SK-N-SH treated with all-trans-retinoic acid at 6 μM for 48 hours (cell line): ENCODE data around the gene MIB2.

Experiments used
- ATAC-seq: fragments of 200-7000 bp; cut with Tn5 transposase; 3 replicates; pipeline ENCODE4 v1.9.1; 2020; ENCODE audit warnings: mild to moderate bottlenecking, moderate library complexity
- BACH2 ChIP-seq: fragments of 250-450 bp; sonication (Bioruptor Pico); IDR thresholded peaks from 2 replicates; pipeline ENCODE4 v1.9.0; 2021; ENCODE audit warnings: mild to moderate bottlenecking, borderline replicate concordance
- CSDC2 ChIP-seq: fragments of 250-450 bp; sonication (Bioruptor Pico); IDR thresholded peaks from 2 replicates; pipeline ENCODE4 v1.5.0; 2020; ENCODE audit warnings: mild to moderate bottlenecking, moderate library complexity
- ESRRG ChIP-seq: fragments of 250-450 bp; sonication (Bioruptor Pico); IDR thresholded peaks from 2 replicates; pipeline ENCODE4 v1.6.1; 2021; ENCODE audit warnings: mild to moderate bottlenecking
- GLIS3 ChIP-seq: fragments of 250-450 bp; sonication (Bioruptor Pico); IDR thresholded peaks from 2 replicates; pipeline ENCODE4 v1.5.0; 2020; ENCODE audit warnings: mild to moderate bottlenecking, moderate library complexity
- ISL1 ChIP-seq: fragments of 250-450 bp; sonication (Bioruptor Pico); IDR thresholded peaks from 2 replicates; pipeline ENCODE4 v2.1.2; 2022; ENCODE audit warnings: mild to moderate bottlenecking, moderate library complexity
- OSR1 ChIP-seq: fragments of 250-450 bp; sonication (Bioruptor Pico); IDR thresholded peaks from 2 replicates; pipeline ENCODE4 v1.8.0; 2022; ENCODE audit warnings: moderate library complexity, mild to moderate bottlenecking, inconsistent platforms
- PPARA ChIP-seq: fragments of 250-450 bp; sonication (Bioruptor Pico); IDR thresholded peaks from 2 replicates; pipeline ENCODE4 v1.5.0; 2020; ENCODE audit warnings: mild to moderate bottlenecking, borderline replicate concordance
- RARB ChIP-seq: fragments of 250-450 bp; sonication (Bioruptor Pico); IDR thresholded peaks from 2 replicates; pipeline ENCODE4 v1.8.0; 2021; ENCODE audit warnings: mild to moderate bottlenecking, moderate library complexity
- TCF4 ChIP-seq: fragments of 250-450 bp; sonication (Bioruptor Pico); IDR thresholded peaks from 2 replicates; pipeline ENCODE4 v1.8.0; 2021; ENCODE audit warnings: mild to moderate bottlenecking, moderate library complexity, borderline replicate concordance
- ZC3H10 ChIP-seq: fragments of 250-450 bp; sonication (Bioruptor Pico); IDR thresholded peaks from 2 replicates; pipeline ENCODE4 v1.5.1; 2021; ENCODE audit warnings: mild to moderate bottlenecking, moderate library complexity
- ZFP3 ChIP-seq: fragments of 250-450 bp; sonication (Bioruptor Pico); IDR thresholded peaks from 2 replicates; pipeline ENCODE4 v1.5.0; 2020; ENCODE audit warnings: mild to moderate bottlenecking, moderate library complexity
- ZFP30 ChIP-seq: fragments of 450-650 bp; formaldehyde crosslinking; IDR thresholded peaks from 2 replicates; pipeline ENCODE4 v1.5.0; 2022; ENCODE audit warnings: mild to moderate bottlenecking, moderate library complexity
- ZNF565 ChIP-seq: fragments of 450-650 bp; formaldehyde crosslinking; conservative IDR thresholded peaks from 2 replicates; pipeline ENCODE4 v1.5.0; 2020; ENCODE audit warnings: low read depth, mild to moderate bottlenecking, moderate library complexity
- TF ChIP-seq, protein P1 (sequence below): fragments of 250-450 bp; sonication (Bioruptor Pico); IDR thresholded peaks from 2 replicates; pipeline ENCODE4 v1.5.1; 2021; ENCODE audit warnings: mild to moderate bottlenecking, moderate library complexity
- TF ChIP-seq, protein P2 (sequence below): fragments of 250-450 bp; sonication (Bioruptor Pico); IDR thresholded peaks from 2 replicates; pipeline ENCODE4 v1.8.0; 2021; ENCODE audit warnings: low read depth, mild to moderate bottlenecking, moderate library complexity, borderline replicate concordance
- TF ChIP-seq, protein P3 (sequence below): fragments of 250-450 bp; sonication (Bioruptor Pico); IDR thresholded peaks from 2 replicates; pipeline ENCODE4 v1.8.0; 2020; ENCODE audit warnings: mild to moderate bottlenecking, moderate library complexity, borderline replicate concordance
- TF ChIP-seq, protein P4 (sequence below): fragments of 250-450 bp; sonication (Bioruptor Pico); IDR thresholded peaks from 2 replicates; pipeline ENCODE4 v1.5.0; 2020; ENCODE audit warnings: mild to moderate bottlenecking, moderate library complexity
- TF ChIP-seq, protein P5 (sequence below): fragments of 250-450 bp; sonication (Bioruptor Pico); IDR thresholded peaks from 2 replicates; pipeline ENCODE4 v1.5.1; 2020; ENCODE audit warnings: low read depth, mild to moderate bottlenecking, moderate library complexity

MIB2 gene

DNA sequence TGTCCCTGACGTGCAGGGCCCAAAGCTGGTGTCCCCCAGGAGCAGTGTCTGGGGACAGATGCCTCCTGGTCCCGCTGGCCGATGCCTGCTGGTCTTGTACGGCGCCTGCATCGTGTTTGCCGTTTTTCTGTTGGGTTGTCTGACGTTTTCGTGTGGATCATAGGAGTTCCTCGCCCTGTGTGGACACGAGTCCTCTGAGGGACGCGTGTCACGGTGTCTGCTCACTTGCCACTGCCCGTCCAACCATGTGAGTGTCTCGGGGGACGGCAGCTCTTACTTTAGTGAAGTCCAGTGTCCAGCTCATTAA lies 7.4 kb downstream of the MIB2 start:
- ATAC-seq, result no peak

DNA sequence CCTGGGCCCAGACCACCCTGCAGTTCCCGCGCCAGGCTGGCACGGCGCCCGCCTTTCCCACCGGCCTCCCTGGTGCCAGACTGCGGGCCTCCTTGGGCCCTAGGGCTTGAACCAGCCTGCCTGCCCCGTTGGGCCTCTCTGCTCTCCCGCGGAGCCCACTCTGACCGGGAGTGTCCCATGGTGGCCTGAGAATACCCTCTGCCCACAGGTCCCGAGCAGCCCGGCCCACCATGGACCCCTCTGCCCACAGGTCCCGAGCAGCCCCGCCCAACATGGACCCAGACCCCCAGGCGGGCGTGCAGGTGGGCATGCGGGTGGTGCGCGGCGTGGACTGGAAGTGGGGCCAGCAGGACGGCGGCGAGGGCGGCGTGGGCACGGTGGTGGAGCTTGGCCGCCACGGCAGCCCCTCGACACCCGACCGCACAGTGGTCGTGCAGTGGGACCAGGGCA lies 7.9 kb downstream of the MIB2 start:
- ATAC-seq, result no peak
- TF ChIP-seq ZC3H10 (CRISPR knock-in tag) (no peak), PPARA (CRISPR knock-in tag) (no peak), ZFP30 (CRISPR knock-in tag) (no peak), TCF4 (CRISPR knock-in tag) (no peak)
- TF ChIP-seq, protein P1, sequence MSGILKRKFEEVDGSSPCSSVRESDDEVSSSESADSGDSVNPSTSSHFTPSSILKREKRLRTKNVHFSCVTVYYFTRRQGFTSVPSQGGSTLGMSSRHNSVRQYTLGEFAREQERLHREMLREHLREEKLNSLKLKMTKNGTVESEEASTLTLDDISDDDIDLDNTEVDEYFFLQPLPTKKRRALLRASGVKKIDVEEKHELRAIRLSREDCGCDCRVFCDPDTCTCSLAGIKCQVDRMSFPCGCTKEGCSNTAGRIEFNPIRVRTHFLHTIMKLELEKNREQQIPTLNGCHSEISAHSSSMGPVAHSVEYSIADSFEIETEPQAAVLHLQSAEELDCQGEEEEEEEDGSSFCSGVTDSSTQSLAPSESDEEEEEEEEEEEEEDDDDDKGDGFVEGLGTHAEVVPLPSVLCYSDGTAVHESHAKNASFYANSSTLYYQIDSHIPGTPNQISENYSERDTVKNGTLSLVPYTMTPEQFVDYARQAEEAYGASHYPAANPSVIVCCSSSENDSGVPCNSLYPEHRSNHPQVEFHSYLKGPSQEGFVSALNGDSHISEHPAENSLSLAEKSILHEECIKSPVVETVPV (CRISPR knock-in tag), result no peak
- TF ChIP-seq, all 23 proteins: peak for 0

More for the DNA sequence above, 7.4 kb downstream of the MIB2 start:
- TF ChIP-seq PPARA (CRISPR knock-in tag), result no peak
- no peak for TF ChIP-seq RARB
- no peak for TF ChIP-seq BACH2
- no peak for TF ChIP-seq ZFP3 (CRISPR knock-in tag)
- no peak for TF ChIP-seq ESRRG (CRISPR knock-in tag)
- TF ChIP-seq, protein P2, sequence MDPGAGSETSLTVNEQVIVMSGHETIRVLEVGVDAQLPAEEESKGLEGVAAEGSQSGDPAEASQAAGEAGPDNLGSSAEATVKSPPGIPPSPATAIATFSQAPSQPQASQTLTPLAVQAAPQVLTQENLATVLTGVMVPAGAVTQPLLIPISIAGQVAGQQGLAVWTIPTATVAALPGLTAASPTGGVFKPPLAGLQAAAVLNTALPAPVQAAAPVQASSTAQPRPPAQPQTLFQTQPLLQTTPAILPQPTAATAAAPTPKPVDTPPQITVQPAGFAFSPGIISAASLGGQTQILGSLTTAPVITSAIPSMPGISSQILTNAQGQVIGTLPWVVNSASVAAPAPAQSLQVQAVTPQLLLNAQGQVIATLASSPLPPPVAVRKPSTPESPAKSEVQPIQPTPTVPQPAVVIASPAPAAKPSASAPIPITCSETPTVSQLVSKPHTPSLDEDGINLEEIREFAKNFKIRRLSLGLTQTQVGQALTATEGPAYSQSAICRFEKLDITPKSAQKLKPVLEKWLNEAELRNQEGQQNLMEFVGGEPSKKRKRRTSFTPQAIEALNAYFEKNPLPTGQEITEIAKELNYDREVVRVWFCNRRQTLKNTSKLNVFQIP (CRISPR knock-in tag), result no peak
- TF ChIP-seq, protein P1 (CRISPR knock-in tag), result no peak
- TF ChIP-seq, protein P3, sequence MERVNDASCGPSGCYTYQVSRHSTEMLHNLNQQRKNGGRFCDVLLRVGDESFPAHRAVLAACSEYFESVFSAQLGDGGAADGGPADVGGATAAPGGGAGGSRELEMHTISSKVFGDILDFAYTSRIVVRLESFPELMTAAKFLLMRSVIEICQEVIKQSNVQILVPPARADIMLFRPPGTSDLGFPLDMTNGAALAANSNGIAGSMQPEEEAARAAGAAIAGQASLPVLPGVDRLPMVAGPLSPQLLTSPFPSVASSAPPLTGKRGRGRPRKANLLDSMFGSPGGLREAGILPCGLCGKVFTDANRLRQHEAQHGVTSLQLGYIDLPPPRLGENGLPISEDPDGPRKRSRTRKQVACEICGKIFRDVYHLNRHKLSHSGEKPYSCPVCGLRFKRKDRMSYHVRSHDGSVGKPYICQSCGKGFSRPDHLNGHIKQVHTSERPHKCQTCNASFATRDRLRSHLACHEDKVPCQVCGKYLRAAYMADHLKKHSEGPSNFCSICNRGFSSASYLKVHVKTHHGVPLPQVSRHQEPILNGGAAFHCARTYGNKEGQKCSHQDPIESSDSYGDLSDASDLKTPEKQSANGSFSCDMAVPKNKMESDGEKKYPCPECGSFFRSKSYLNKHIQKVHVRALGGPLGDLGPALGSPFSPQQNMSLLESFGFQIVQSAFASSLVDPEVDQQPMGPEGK, result no peak
- TF ChIP-seq OSR1 (CRISPR knock-in tag), result no peak
- TF ChIP-seq GLIS3 (CRISPR knock-in tag), result no peak
- TF ChIP-seq, protein P4, sequence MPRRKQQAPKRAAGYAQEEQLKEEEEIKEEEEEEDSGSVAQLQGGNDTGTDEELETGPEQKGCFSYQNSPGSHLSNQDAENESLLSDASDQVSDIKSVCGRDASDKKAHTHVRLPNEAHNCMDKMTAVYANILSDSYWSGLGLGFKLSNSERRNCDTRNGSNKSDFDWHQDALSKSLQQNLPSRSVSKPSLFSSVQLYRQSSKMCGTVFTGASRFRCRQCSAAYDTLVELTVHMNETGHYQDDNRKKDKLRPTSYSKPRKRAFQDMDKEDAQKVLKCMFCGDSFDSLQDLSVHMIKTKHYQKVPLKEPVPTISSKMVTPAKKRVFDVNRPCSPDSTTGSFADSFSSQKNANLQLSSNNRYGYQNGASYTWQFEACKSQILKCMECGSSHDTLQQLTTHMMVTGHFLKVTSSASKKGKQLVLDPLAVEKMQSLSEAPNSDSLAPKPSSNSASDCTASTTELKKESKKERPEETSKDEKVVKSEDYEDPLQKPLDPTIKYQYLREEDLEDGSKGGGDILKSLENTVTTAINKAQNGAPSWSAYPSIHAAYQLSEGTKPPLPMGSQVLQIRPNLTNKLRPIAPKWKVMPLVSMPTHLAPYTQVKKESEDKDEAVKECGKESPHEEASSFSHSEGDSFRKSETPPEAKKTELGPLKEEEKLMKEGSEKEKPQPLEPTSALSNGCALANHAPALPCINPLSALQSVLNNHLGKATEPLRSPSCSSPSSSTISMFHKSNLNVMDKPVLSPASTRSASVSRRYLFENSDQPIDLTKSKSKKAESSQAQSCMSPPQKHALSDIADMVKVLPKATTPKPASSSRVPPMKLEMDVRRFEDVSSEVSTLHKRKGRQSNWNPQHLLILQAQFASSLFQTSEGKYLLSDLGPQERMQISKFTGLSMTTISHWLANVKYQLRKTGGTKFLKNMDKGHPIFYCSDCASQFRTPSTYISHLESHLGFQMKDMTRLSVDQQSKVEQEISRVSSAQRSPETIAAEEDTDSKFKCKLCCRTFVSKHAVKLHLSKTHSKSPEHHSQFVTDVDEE, result no peak
- TF ChIP-seq CSDC2, result no peak
- TF ChIP-seq, protein P5, sequence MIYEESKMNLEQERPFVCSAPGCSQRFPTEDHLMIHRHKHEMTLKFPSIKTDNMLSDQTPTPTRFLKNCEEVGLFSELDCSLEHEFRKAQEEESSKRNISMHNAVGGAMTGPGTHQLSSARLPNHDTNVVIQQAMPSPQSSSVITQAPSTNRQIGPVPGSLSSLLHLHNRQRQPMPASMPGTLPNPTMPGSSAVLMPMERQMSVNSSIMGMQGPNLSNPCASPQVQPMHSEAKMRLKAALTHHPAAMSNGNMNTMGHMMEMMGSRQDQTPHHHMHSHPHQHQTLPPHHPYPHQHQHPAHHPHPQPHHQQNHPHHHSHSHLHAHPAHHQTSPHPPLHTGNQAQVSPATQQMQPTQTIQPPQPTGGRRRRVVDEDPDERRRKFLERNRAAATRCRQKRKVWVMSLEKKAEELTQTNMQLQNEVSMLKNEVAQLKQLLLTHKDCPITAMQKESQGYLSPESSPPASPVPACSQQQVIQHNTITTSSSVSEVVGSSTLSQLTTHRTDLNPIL (CRISPR knock-in tag), result no peak
- TF ChIP-seq ZFP30 (CRISPR knock-in tag), result no peak
- no peak for TF ChIP-seq ZNF565 (CRISPR knock-in tag)

DNA sequence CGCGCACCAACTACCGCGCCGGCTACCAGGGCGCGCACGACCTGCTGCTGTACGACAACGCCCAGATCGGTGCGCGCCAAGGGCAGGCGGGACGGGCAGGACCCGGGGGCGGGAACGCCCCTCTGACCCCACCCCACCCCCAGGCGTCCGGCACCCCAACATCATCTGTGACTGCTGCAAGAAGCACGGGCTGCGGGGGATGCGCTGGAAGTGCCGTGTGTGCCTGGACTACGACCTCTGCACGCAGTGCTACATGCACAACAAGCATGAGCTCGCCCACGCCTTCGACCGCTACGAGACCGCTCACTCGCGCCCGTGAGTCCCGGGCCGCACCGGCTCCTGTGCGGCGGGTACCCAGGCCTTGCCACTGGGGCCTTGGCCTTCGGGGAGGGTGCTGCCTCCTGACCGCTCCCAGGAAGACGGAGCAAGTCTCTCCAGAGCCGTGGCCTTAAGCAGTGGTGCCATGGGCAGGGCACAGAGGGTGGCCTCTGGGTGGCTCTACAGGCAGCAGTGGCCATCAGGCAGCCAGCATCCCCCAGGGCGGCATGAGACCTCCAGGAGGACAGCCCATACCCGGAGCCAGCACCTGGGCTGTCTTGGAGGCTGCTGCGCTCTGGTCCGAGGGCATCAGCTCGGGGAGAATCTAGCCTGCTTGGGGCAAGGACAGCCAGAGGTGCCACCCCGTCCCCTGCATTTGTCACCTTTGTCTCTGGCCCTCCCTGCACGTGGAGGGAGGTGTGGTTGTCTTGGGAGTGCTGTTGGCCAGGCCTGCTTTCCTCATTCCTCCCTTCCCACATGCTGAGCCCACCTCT lies 8.5 kb downstream of the MIB2 start:
- no peak for ATAC-seq
- TF ChIP-seq ISL1 (CRISPR knock-in tag) (no peak), PPARA (CRISPR knock-in tag) (no peak)
